Hematopoietic multipotent progenitor cell treated with erythropoietin and hydrocortisone succinate and interleukin-3 and kit ligand, for 8 days (in vitro differentiated cells): Measurements from ENCODE around the gene DLGAP4.
"Not testable (repeated sequence)": the region's sequence is repeated elsewhere in the genome, so short reads cannot be mapped to it uniquely, and the experiment has no call there.

Experiments used
- DNase-seq: peaks from one replicate; pipeline ENCODE4 v3.0.0-alpha.2; 2015

The DLGAP4 gene

DNA sequence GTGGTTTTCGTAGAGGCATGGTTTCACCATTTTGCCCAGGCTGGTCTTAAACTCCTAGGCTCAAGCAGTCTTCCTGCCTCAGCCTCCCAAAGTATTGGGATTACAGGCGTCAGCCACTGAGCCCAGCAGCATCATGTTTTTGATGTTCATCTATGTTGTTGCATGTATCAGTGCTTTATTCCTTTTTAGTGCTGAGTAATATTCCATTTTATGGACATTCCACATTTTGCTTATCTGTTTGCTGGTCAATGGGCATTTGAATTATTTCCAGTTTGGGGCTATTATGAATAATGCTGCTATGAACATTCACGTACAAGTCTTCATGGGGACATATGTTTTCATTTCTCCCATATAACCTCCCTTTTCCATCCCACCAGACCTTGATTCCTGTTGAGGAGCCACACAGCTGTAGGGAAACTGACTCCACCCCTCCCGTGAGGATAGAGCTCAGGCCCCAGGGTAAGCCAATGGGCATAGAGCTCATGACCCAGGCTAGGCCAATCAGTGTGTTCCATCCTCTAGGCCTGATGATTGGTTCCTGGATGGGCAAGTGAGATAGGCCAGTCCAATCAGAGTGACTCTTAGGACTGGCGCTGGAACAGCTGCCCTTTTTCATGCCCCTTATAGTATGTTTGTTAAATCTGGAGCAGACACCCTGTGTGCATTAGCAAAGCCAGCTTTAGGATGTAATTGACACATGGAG, 49.5 kb downstream of the DLGAP4 start:
- DNase-seq, result no peak

- no peak for DNase-seq
These were observed 53.7 kb downstream of the DLGAP4 start for GRCh38 chr20:36359668-36360406.

GRCh38 chr20:36360429-36360828, 54.3 kb downstream of the DLGAP4 start:
- DNase-seq, result no peak

GRCh38 chr20:36361406-36361805, 55.3 kb downstream of the DLGAP4 start:
- DNase-seq, result no peak

- DNase-seq, result no peak
These were observed 56.1 kb downstream of the DLGAP4 start for GRCh38 chr20:36362261-36362660.

DNA sequence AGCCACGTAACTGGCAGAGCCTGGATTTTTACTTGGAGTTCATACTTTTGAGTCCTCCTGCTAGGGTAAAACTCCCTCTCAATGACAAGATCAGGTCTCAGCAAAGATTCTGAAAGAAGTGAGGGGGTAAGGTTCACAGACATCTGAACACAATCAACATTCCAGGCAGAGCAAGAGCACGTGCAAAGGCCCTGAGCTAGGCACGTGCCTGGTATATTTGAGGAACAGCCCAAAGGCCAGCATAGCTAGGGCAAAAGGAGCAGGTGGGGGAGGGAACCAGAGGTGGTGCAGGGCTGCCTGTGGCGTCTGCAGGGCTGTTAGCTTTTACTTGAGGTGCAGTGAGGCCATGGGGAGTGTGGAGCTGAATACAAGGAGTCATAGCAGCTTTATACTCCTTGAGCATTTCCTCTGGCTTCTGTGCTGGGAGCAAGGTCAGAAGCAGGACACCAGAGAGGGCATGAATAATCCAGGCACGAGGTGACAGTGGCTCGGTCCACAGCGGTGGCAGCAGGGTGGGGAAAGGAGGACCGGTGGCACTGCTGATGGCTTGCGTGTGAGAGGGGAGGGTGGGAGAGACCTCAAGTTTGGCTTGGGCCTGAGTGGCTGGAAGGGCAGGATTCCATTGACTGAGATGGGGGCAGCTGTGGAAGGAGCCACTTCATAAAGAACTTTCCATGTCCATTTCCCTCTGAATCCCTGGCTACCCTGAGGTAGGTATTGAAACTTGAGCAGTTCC, 57.0 kb downstream of the DLGAP4 start:
- no peak for DNase-seq

- DNase-seq, result no peak
These were observed 58.4 kb downstream of the DLGAP4 start for GRCh38 chr20:36364506-36364905.

DNA sequence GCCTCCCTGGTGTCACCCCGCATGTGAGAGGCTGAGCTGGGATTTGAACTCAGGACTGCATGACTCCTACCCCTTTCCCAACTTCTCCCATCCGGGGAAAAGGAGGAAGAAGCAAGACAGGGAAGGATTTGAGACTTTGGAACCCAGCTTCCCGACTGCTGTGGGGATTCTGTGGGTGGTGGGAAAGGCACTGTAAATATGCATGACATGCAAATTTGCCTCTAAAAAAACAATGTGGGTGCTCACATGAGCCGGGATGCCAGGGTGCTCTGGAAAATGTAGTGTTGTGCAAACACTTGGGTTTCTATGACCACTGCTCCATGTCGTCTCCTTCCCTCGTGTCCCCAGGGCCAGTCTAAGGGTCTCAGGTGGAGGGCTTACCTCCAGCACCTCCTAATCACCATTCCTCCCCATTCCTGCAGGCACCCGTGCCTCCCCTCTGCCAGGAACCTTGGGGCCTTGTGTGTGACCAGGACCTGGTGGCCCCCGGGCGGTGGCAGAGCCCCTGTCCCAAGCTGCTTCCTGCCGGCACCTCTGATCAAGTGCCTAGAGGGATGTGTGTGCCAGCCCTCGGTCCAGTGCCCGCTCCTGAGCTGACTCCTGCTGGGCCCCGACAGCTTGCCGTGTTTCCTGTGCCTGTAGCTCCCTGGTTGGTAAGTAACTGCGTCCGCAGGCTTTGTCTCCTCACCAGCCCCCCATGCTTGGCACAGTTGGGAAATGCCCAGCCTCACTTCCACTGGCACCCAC, 60.7 kb downstream of the DLGAP4 start:
- DNase-seq, result no peak

DNA sequence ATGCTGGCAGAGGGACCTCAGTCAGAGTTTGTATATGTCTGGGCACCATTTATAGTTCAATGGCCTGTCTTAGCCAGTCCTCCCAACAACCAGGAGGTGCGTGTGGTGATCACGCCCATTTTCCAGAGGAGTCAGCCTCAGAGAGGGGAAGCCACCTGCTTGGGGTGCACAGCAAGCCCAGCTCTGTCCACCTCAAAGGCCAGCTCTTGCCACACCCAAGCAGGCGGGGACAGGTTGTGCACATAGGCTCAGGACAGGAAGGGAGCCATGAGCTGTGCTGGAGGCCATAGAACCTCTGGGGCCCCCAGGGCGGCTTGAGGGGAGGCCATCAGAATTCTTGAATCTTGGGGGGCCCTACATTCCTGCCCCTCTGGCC, 61.2 kb downstream of the DLGAP4 start:
- no peak for DNase-seq

DNA sequence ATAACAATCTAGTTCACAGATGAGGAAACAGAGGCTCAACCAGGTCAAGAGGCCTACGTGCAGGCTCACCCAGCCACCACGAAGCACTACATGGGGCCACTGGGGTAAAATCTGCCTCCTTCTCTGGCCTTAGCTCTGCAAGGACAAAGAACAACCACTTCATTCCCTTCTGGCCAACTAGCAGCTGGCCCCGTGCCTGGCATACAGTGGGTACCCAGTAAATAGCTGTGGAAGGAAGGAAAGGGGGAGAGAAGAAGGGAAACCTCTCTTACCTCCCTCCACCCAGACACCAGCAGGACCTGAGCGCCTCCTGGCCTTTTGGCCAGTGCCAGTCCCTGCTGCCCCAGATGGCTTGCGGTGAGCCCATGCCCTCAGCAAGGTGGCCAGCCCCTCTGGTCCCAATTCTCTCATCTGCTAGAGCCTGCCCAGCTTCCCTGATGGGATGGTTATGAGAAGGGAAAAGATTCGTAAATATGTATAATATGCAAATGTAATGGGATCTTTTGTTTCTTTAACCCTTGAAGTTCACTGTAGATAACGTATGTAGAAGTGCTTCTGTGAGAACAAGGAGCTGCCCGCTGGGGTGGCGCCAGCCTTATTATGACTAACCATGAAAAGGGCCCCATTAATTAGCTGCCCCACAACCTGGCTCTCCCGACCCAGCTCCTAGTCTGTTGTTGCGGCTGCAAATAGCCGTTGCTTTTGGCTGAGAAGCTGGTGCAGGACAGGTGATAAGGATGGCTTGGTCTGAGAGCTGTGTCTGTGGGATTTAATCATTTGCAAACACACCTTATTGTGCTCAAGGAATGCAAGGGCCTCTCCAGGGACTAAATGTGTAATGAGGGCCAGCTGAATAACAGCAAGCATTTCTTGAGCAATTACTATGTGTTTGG, 62.0 kb downstream of the DLGAP4 start:
- DNase-seq, result peak; percentile 49

- no peak for DNase-seq
These were observed 62.7 kb downstream of the DLGAP4 start for GRCh38 chr20:36368869-36369268.

- no peak for DNase-seq
These were observed 63.6 kb downstream of the DLGAP4 start for GRCh38 chr20:36369739-36370138.

GRCh38 chr20:36370991-36371790, 65.1 kb downstream of the DLGAP4 start:
- DNase-seq, result no peak

DNA sequence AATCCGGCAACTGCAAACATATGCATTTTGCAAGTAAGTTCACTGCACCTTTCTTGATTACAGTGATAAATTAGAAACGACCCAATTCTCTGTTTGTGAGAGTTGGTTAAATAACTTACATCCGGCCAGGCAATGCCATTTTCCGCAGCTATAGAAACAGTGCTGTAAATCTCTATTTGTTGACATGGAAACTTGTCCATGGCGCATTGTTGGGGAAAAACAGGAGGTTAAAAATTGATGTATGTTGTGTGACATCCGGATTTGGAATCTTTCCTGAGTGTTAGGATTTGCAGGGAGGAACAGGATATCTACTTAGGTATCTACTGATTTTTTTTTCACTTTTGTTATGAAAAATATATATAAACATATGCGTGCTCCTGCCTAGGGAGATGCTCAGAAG, 66.5 kb downstream of the DLGAP4 start:
- no peak for DNase-seq

GRCh38 chr20:36373089-36373488, 67.0 kb downstream of the DLGAP4 start:
- no peak for DNase-seq

DNA sequence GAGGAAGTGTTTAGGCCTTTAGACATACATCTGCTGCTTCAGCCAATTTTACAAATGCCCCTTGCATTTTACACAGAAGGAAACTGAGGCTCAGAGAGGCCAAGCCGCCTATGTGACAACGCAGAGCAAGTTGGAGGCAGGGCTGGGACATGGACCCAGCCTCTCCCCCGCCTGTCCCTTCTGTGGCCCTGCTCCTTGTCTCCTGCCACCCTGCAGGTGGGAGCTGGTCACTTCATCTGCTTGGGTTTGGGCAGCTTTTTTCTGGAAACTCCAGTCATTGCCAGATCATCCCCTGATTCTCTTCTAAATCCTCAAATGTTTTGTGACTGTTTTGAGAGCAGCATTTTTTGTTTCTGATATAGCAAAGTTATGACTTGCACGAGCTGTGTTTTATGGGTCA, 68.9 kb downstream of the DLGAP4 start:
- no peak for DNase-seq

DNA sequence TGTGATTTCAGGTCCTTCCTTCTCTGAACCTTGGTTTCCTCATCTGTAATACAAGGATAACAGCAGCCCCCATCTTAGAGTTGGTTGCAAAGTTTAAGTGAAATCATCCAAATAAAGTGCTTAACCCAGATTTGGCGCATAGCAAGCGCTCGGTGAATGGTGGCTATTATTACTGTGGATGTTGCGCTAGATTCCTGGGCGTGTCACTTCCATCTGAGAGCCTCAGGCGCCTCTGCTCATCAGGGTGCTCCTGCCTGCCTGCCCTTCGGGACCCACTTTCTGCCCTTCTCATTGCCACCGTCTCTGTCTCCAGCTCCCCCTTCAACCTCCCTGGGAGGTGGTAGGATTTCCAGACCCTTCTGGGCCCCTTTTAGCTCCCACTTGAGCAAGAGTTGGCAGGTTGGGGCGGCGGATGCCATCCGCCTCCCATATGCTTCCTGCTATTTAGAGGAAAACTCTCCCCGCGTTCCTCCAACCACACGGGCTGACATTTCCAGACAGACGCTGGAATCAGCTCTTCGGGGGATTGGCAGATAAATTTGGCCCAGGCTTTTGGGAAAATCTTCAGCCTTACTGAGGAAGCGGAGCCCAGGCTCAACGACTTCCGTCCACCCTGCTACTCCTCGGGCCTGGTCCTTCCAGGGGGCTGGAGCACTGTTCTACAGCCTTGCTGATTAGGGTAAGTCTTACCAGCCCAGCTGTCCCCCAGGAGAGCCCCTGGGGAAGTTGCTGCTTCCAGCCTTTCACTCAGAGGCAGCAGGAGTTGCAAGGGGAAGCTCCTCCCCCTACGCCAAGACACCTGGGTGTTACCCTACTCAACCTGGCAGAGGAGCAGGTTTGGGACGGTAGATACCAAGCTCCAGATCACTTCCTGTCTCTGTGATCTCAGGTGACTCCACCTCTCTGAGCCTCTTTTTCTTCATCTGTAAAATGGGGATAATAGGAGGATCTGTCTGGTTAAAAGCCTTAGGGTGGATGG, 71.5 kb downstream of the DLGAP4 start:
- no peak for DNase-seq

GRCh38 chr20:36378686-36379085, 72.5 kb downstream of the DLGAP4 start:
- DNase-seq, result no peak

- not testable (repeated sequence) for DNase-seq
These were observed 73.8 kb downstream of the DLGAP4 start for GRCh38 chr20:36379914-36380313.

GRCh38 chr20:36384022-36384619, 78.0 kb downstream of the DLGAP4 start:
- DNase-seq, result peak; percentile 65
